Chondrocyte (in vitro differentiated cells): ENCODE measurements around the gene SERPINA1. TPM values are rescaled to one million over a fixed set of nuclear protein-coding genes. Genes with fewer than 3 reads are reported as not detected.
"Not testable (repeated sequence)": the region's sequence is repeated elsewhere in the genome, so short reads cannot be mapped to it uniquely, and the experiment has no call there.

Experiments used
- DNase-seq: peaks from one replicate; pipeline ENCODE4 v3.0.0; 2021; ENCODE audit warnings: mixed read lengths, low spot score
- H3K27ac Mint-ChIP-seq: one replicate; pipeline ENCODE4 v1.8.0; 2021; ENCODE audit warnings: mild to moderate bottlenecking, moderate library complexity, mixed read lengths; ENCODE audit not compliant: unreplicated experiment
- H3K27me3 Mint-ChIP-seq: 2 replicates; pipeline ENCODE4 v1.8.0; 2021; ENCODE audit warnings: low read depth, mixed read lengths
- H3K36me3 Mint-ChIP-seq: 2 replicates; pipeline ENCODE4 v1.8.0; 2021; ENCODE audit warnings: low read depth, mixed read lengths
- H3K4me1 Mint-ChIP-seq: 2 replicates; pipeline ENCODE4 v1.8.0; 2021; ENCODE audit warnings: low read depth, mild to moderate bottlenecking, mixed read lengths
- H3K4me3 Mint-ChIP-seq: one replicate; pipeline ENCODE4 v1.8.0; 2021; ENCODE audit warnings: mild to moderate bottlenecking, moderate library complexity, mixed read lengths; ENCODE audit not compliant: unreplicated experiment
- H3K9me3 Mint-ChIP-seq: 2 replicates; pipeline ENCODE4 v1.8.0; 2021; ENCODE audit warnings: low read depth, mixed read lengths
- total RNA-seq: library from RNA; stranded (reverse); gene quantifications from 3 replicates; pipeline ENCODE4 v1.2.1, GENCODE V29; 2021
- TF ChIP-seq, protein P1 (sequence below): fragments of 200-600 bp; sonication (generic); IDR thresholded peaks from 2 replicates; pipeline ENCODE4 v1.5.0; 2021; ENCODE audit warnings: antibody characterized with exemption, mild to moderate bottlenecking, moderate library complexity

SERPINA1 gene
- total RNA-seq, 1 donor from 2014 or later, result 0.20 TPM

DNA sequence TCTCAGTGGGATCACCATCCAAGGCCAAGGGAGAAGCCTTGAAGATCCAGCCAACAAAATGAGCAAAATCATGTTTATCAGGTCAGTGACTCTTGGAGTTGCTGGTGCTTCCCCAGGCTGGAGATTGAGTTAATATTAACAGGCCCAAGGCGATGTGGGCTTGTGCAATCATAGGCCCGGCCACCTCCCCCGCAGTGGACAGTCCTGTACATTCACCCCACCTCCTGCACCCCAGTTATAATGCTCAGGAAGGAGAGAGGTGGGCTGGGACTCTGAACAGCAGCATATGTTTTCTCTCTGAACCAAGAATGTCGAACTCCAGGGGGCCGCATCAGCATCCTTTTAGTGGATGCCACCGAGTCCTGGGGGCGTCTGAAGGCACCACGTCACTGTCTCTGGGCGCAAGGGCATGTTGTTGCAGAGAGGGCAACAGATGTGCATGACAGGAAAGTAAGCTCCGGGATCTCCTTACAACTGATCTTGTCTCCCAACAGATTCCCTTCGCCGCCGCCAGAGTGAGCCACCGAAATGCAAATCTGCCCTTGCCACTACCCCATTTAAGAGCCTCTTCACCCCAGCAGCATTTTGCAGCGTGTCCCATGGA is 33.1 kb downstream of the SERPINA1 start:
- H3K9me3 Mint-ChIP-seq, result peaks cover 3% of the 10 kb centered on the region
- H3K36me3 Mint-ChIP-seq, result no peaks in the 10 kb centered on the region
- DNase-seq, result no peak
- H3K4me3 Mint-ChIP-seq, result no peak overlapping the region
- TF ChIP-seq, protein P1, sequence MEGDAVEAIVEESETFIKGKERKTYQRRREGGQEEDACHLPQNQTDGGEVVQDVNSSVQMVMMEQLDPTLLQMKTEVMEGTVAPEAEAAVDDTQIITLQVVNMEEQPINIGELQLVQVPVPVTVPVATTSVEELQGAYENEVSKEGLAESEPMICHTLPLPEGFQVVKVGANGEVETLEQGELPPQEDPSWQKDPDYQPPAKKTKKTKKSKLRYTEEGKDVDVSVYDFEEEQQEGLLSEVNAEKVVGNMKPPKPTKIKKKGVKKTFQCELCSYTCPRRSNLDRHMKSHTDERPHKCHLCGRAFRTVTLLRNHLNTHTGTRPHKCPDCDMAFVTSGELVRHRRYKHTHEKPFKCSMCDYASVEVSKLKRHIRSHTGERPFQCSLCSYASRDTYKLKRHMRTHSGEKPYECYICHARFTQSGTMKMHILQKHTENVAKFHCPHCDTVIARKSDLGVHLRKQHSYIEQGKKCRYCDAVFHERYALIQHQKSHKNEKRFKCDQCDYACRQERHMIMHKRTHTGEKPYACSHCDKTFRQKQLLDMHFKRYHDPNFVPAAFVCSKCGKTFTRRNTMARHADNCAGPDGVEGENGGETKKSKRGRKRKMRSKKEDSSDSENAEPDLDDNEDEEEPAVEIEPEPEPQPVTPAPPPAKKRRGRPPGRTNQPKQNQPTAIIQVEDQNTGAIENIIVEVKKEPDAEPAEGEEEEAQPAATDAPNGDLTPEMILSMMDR, result peak; percentile 74
- H3K27me3 Mint-ChIP-seq, result peaks cover 30% of the 10 kb centered on the region
- H3K4me1 Mint-ChIP-seq, result peaks cover 8% of the 10 kb centered on the region
- peak overlapping the region; percentile 46 for H3K27ac Mint-ChIP-seq

DNA sequence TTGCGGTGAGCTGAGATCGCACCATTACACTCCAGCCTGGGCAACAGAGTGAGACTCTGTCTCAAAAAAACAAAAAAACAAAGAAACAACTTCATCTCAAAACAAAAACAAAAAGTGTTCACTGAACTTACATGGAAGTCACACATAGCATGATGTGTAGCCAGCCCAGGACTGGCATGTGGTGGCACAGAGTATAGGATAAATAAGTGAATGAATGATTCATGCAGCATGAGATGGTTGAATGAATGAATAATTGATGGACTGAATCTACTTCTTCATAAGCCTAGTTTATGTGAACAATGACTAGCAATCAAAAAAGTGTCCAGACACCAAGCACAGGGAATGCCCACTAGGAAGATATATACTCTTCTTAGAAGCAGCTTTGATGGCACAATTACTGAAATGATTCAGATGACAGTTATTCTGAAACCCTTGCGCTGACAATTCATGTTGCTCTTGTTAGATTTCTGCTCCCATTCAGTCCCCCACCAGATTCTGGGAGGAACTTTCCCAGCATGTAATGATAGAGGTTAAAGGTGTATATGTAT is 33.7 kb downstream of the SERPINA1 start:
- H3K4me3 Mint-ChIP-seq, result no peak overlapping the region
- peaks cover 3% of the 10 kb centered on the region for H3K9me3 Mint-ChIP-seq
- H3K27ac Mint-ChIP-seq, result no peak overlapping the region
- H3K4me1 Mint-ChIP-seq, result peaks cover 8% of the 10 kb centered on the region
- peaks cover 27% of the 10 kb centered on the region for H3K27me3 Mint-ChIP-seq
- DNase-seq, result no peak
- no peaks in the 10 kb centered on the region for H3K36me3 Mint-ChIP-seq
- TF ChIP-seq, protein P1, result no peak

DNA sequence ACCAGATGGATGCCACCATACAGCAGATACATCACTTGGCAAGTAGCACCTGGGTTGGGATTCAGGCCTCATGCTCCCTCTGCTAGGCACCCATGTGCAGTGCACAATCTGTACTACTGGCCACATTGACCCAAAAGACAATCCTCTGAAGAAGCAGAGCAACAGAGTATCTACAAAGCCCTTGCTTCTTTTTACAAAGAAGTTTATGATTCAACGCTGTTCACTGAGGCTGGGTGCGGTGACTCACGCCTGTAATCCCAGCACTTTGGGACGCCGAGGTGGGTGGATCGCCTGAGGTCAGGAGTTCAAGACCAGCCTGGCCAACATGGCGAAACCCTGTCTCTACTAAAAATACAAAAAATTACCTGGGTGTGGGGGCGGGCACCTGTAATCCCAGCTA is 34.2 kb downstream of the SERPINA1 start:
- not testable (repeated sequence) for H3K36me3 Mint-ChIP-seq, H3K4me1 Mint-ChIP-seq, DNase-seq, H3K9me3 Mint-ChIP-seq, H3K27ac Mint-ChIP-seq, H3K4me3 Mint-ChIP-seq
- peaks cover 27% of the 10 kb centered on the region for H3K27me3 Mint-ChIP-seq

DNA sequence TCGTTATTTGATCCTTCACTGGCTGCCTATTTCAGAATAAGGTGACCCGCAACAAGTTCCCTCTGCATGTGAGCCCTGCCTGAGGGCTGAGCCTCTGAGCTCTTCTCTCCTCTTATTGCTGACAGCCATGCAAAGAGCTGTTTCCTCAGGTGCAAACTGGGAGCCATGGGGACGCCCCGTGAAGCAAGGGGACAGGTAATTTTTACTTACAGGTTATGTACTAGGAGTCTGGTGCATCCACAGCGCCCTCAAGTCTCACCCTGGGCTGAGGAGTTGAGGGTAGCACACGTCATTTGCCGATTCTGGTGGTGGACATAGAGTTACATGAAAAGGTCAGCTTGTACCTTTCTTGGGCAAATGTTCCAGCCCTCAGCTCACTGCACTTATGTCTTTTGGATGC is 39.1 kb downstream of the SERPINA1 start:
- Mint-ChIP-seq H3K27me3 (peaks cover 11% of the 10 kb centered on the region), H3K4me1 (peaks cover 11% of the 10 kb centered on the region), H3K9me3 (peaks cover 3% of the 10 kb centered on the region), H3K36me3 (no peaks in the 10 kb centered on the region), H3K27ac (no peak overlapping the region), H3K4me3 (no peak overlapping the region)
- DNase-seq, result no peak
- TF ChIP-seq, protein P1, result no peak

DNA sequence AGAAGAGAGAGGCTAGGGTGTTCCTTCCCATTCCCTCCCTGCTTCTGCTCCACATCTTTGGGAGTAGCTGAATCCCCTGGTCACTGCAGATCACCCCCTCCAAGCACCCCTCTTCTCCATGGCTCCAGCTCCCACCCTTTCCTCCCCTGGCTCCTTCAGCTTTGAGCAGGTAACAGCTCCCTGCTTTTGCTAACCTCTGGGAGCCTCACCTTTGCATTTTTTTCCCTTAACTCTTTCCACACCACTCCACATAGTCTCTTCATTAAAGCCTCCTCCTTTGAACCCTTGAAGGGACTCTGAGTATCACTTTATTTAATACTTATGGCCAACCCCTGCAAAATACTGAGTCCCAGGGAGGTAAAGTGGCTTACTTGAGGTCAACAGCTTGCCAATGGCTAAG is 39.6 kb downstream of the SERPINA1 start:
- Mint-ChIP-seq H3K27me3 (peaks cover 11% of the 10 kb centered on the region), H3K4me1 (peaks cover 11% of the 10 kb centered on the region), H3K27ac (no peak overlapping the region), H3K36me3 (no peaks in the 10 kb centered on the region), H3K4me3 (no peak overlapping the region), H3K9me3 (peaks cover 3% of the 10 kb centered on the region)
- DNase-seq, result no peak
- TF ChIP-seq, protein P1, result no peak

DNA sequence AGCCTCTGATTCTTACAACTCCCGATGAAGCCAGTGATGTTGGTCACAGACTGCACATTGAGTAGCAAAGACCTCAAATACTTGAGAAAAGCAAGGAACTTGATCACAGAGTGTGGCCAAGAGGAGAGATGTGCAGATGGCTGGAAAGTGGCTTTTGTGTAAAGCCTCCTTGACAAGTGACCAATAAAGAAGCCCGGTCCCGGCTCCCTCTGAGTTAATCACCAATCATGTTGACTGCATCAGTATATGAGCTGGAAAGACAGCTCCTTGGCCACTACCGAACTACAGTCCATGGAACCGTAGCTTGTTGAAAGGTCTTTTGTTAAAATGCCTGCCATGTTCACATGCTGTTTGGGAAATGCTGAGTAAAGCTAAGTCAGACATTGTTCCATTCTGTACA is 41.6 kb downstream of the SERPINA1 start:
- Mint-ChIP-seq H3K27ac (no peak overlapping the region), H3K9me3 (no peaks in the 10 kb centered on the region)
- TF ChIP-seq, protein P1, result no peak

DNA sequence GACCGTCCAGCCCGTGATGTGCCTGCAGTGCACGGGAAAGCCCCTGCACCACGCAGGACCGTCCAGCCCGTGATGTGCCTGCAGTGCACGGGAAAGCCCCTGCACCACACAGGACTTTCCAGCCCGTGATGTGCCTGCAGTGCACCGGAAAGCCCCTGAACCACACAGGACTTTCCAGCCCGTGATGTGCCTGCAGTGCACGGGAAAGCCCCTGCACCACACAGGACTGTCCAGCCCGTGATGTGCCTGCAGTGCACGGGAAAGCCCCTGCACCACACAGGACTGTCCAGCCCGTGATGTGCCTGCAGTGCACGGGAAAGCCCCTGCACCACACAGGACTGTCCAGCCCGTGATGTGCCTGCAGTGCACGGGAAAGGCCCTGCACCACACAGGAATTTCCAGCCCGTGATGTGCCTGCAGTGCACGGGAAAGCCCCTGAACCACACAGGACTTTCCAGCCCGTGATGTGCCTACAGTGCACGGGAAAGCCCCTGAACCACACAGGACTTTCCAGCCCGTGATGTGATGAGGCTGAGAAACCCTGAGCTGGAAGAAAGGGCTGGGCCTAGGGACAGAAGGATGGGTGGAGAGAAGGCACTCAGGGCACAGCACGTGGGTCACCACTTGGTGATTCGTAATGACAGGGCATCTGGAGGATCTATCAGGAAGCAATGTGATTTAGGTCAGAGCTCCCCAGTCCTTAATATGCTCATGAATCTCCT is 42.2 kb downstream of the SERPINA1 start:
- Mint-ChIP-seq H3K4me1 (peaks cover 30% of the 10 kb centered on the region), H3K27ac (peak overlapping the region; percentile 53)
- not testable (repeated sequence) for H3K9me3 Mint-ChIP-seq, DNase-seq, H3K27me3 Mint-ChIP-seq, H3K36me3 Mint-ChIP-seq, H3K4me3 Mint-ChIP-seq

More for the DNA sequence above, 41.6 kb downstream of the SERPINA1 start:
- H3K4me1 Mint-ChIP-seq, result peaks cover 24% of the 10 kb centered on the region
- no peaks in the 10 kb centered on the region for H3K36me3 Mint-ChIP-seq
- no peak for DNase-seq
- peaks cover 11% of the 10 kb centered on the region for H3K27me3 Mint-ChIP-seq
- no peak overlapping the region for H3K4me3 Mint-ChIP-seq
